ENCODE measurements around the gene SIT1. TPM values are rescaled to one million over a fixed set of nuclear protein-coding genes. Genes with fewer than 3 reads are reported as not detected.

Gene SIT1
- total and polyA plus RNA-seq, 4 donors, result 0.36 TPM; not detected in 3

- Histone ChIP-seq H3K9me3 (ENCODE audit: control insufficient read depth, insufficient read depth, low read length) (no peaks in the 10 kb centered on the region), H3K36me3 (ENCODE audit: control insufficient read depth, insufficient read depth, low read length) (peaks cover 18% of the 10 kb centered on the region), H3K27me3 (ENCODE audit: control insufficient read depth, insufficient read depth, low read length) (no peaks in the 10 kb centered on the region), H3K4me1 (ENCODE audit: control insufficient read depth, insufficient read depth, low read length) (peaks cover 12% of the 10 kb centered on the region), H3K27ac (ENCODE audit: low read depth, low read length) (no peak overlapping the region), H3K4me3 (ENCODE audit: low read depth, low read length) (no peak overlapping the region)
- no peak for DNase-seq (ENCODE audit: low read depth in 4 of 6, low spot score in 6 of 6)
- WGBS (ENCODE audit: insufficient coverage), result 87% methylated on average over 10 of the region's 10 CpGs
Measured at GRCh38 chr9:35682520-35683315, 32.0 kb upstream of the SIT1 start.

DNA sequence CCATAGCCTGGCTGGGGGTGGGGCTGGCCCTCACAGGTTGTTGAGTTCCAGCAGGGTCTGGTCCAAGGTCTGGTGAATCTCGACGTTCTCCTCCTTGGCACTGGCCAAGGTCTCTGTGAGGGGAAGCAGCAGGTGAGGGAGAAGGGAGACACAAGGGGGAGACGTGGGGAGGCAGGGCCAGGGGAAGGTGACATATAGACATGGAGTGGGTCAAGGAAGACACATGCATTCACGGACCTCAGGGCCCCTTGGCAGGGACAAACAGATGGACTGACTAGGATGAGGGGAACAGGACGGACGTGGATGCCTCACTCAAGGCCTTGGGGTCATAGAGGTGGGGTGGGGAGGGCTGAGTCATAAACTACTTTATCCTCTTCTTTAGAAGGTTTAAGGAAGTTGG lies 31.3 kb upstream of the SIT1 start:
- DNase-seq (ENCODE audit: low read depth in 4 of 6, low spot score in 6 of 6), result no peak
- Histone ChIP-seq H3K36me3 (ENCODE audit: control insufficient read depth, insufficient read depth, low read length) (peaks cover 18% of the 10 kb centered on the region), H3K27me3 (ENCODE audit: control insufficient read depth, insufficient read depth, low read length) (no peaks in the 10 kb centered on the region), H3K4me3 (ENCODE audit: low read depth, low read length) (no peak overlapping the region), H3K27ac (ENCODE audit: low read depth, low read length) (no peak overlapping the region), H3K4me1 (ENCODE audit: control insufficient read depth, insufficient read depth, low read length) (peaks cover 12% of the 10 kb centered on the region), H3K9me3 (ENCODE audit: control insufficient read depth, insufficient read depth, low read length) (no peaks in the 10 kb centered on the region)
- WGBS (ENCODE audit: insufficient coverage), result 87% methylated on average over 4 of the region's 6 CpGs

DNA sequence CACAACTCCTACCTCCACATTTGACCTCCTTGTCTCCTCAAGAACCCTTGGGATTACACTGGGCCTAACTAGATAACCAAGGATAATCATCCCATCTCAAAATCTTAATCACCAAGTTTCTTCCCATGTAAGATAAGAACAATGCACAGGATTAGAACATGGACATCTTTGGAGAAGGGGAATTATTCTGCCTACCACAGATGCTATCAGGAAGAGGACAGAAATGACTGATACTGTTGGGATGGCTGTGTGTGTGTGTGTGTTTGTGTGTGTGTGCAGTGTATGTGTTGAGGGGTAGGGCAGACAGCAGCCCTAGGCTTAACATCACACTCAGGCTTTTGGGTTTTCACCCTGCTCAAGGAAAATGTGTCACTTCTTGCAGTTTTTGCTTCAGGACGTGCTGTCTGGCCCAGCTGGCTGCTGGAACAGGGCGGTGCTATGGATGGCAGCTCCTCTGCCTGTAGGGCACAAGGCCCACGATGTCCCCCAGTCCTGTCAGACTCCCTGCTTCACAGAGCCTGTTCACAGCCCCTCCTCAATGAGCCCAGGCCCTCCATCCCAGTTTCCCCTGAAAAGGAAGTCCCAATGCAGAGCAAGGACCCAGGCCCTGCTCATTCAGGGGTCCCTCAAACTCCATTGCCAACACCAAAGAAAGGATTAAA lies 30.7 kb upstream of the SIT1 start:
- Histone ChIP-seq H3K27ac (ENCODE audit: low read depth, low read length) (no peak overlapping the region), H3K4me3 (ENCODE audit: low read depth, low read length) (no peak overlapping the region), H3K4me1 (ENCODE audit: control insufficient read depth, insufficient read depth, low read length) (peaks cover 9% of the 10 kb centered on the region), H3K27me3 (ENCODE audit: control insufficient read depth, insufficient read depth, low read length) (no peaks in the 10 kb centered on the region), H3K36me3 (ENCODE audit: control insufficient read depth, insufficient read depth, low read length) (peaks cover 18% of the 10 kb centered on the region), H3K9me3 (ENCODE audit: control insufficient read depth, insufficient read depth, low read length) (no peaks in the 10 kb centered on the region)
- 71% methylated on average over 3 of the region's 3 CpGs for WGBS (ENCODE audit: insufficient coverage)
- no peak for DNase-seq (ENCODE audit: low read depth in 4 of 6, low spot score in 6 of 6)

- WGBS (ENCODE audit: insufficient coverage), result 47% methylated on average over 14 of the region's 15 CpGs
Measured at GRCh38 chr9:35680331-35681105, 29.8 kb upstream of the SIT1 start.

DNA sequence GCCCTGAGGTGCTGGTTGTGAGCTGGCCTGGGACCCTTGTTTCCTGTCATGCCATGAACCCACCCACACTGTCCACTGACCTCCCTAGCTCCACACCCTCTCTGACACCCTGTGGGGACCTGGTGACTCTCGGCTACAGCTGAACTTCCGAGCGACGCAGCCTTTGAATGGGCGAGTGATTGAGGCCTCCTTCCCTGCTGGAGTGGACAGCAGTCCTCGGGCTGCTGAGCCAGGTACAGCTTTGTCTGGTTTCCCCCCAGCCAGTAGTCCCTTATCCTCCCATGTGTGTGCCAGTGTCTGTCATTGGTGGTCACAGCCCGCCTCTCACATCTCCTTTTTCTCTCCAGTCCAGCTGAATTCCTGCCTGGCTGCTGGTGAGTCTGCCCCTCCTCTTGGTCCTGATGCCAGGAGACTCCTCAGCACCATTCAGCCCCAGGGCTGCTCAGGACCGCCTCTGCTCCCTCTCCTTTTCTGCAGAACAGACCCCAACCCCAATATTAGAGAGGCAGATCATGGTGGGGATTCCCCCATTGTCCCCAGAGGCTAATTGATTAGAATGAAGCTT lies 29.1 kb upstream of the SIT1 start:
- H3K27ac ChIP-seq (ENCODE audit: low read depth, low read length), result no peak overlapping the region
- no peaks in the 10 kb centered on the region for H3K27me3 ChIP-seq (ENCODE audit: control insufficient read depth, insufficient read depth, low read length)
- H3K9me3 ChIP-seq (ENCODE audit: control insufficient read depth, insufficient read depth, low read length), result no peaks in the 10 kb centered on the region
- H3K4me3 ChIP-seq (ENCODE audit: low read depth, low read length), result no peak overlapping the region
- H3K4me1 ChIP-seq (ENCODE audit: control insufficient read depth, insufficient read depth, low read length), result peaks cover 13% of the 10 kb centered on the region
- DNase-seq (ENCODE audit: low read depth in 4 of 6, low spot score in 6 of 6), result no peak
- WGBS (ENCODE audit: insufficient coverage), result 79% methylated on average over 8 of the region's 8 CpGs
- peaks cover 10% of the 10 kb centered on the region for H3K36me3 ChIP-seq (ENCODE audit: control insufficient read depth, insufficient read depth, low read length)

More at GRCh38 chr9:35680331-35681105, 29.8 kb upstream of the SIT1 start:
- no peaks in the 10 kb centered on the region for H3K27me3 ChIP-seq (ENCODE audit: control insufficient read depth, insufficient read depth, low read length)
- no peak for DNase-seq (ENCODE audit: low read depth in 4 of 6, low spot score in 6 of 6)
- peaks cover 17% of the 10 kb centered on the region for H3K36me3 ChIP-seq (ENCODE audit: control insufficient read depth, insufficient read depth, low read length)
- H3K9me3 ChIP-seq (ENCODE audit: control insufficient read depth, insufficient read depth, low read length), result no peaks in the 10 kb centered on the region
- no peak overlapping the region for H3K27ac ChIP-seq (ENCODE audit: low read depth, low read length)
- peaks cover 9% of the 10 kb centered on the region for H3K4me1 ChIP-seq (ENCODE audit: control insufficient read depth, insufficient read depth, low read length)
- no peak overlapping the region for H3K4me3 ChIP-seq (ENCODE audit: low read depth, low read length)

DNA sequence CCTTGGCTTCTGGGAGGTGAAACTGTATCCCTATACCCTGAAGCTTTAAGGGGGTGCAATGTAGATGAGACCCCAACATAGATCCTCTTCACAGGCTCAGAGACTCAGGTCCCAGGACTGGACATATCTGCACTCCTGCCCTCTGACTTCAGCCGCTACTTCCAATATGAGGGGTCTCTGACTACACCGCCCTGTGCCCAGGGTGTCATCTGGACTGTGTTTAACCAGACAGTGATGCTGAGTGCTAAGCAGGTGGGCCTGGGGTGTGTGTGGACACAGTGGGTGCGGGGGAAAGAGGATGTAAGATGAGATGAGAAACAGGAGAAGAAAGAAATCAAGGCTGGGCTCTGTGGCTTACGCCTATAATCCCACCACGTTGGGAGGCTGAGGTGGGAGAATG lies 28.4 kb upstream of the SIT1 start:
- 100% methylated on average over 2 of the region's 5 CpGs for WGBS (ENCODE audit: insufficient coverage)
- H3K9me3 ChIP-seq (ENCODE audit: control insufficient read depth, insufficient read depth, low read length), result no peaks in the 10 kb centered on the region
- peaks cover 13% of the 10 kb centered on the region for H3K4me1 ChIP-seq (ENCODE audit: control insufficient read depth, insufficient read depth, low read length)
- DNase-seq (ENCODE audit: low read depth in 4 of 6, low spot score in 6 of 6), result no peak
- H3K27ac ChIP-seq (ENCODE audit: low read depth, low read length), result no peak overlapping the region
- H3K4me3 ChIP-seq (ENCODE audit: low read depth, low read length), result no peak overlapping the region
- no peaks in the 10 kb centered on the region for H3K27me3 ChIP-seq (ENCODE audit: control insufficient read depth, insufficient read depth, low read length)
- peaks cover 5% of the 10 kb centered on the region for H3K36me3 ChIP-seq (ENCODE audit: control insufficient read depth, insufficient read depth, low read length)

DNA sequence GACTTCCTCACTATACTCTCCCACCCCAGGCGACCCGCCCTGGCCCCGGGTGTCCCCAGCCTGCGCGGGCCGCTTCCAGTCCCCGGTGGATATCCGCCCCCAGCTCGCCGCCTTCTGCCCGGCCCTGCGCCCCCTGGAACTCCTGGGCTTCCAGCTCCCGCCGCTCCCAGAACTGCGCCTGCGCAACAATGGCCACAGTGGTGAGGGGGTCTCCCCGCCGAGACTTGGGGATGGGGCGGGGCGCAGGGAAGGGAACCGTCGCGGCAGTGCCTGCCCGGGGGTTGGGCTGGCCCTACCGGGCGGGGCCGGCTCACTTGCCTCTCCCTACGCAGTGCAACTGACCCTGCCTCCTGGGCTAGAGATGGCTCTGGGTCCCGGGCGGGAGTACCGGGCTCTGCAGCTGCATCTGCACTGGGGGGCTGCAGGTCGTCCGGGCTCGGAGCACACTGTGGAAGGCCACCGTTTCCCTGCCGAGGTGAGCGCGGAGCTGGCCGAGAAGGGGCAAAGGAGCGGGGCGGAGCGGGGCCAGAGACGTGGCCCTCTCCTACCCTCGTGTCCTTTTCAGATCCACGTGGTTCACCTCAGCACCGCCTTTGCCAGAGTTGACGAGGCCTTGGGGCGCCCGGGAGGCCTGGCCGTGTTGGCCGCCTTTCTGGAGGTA lies 25.1 kb upstream of the SIT1 start:
- peak in 4 of 6 donors; percentile 56 to 96 (median 77) for DNase-seq (ENCODE audit: low read depth in 4 of 6, low spot score in 6 of 6)
- WGBS (ENCODE audit: insufficient coverage), result 3% methylated on average over 51 of the region's 51 CpGs
- H3K36me3 ChIP-seq (ENCODE audit: control insufficient read depth, insufficient read depth, low read length), result no peaks in the 10 kb centered on the region
- H3K9me3 ChIP-seq (ENCODE audit: control insufficient read depth, insufficient read depth, low read length), result no peaks in the 10 kb centered on the region
- peak overlapping the region; percentile 7 for H3K27ac ChIP-seq (ENCODE audit: low read depth, low read length)
- no peaks in the 10 kb centered on the region for H3K27me3 ChIP-seq (ENCODE audit: control insufficient read depth, insufficient read depth, low read length)
- peak overlapping the region; percentile 62 for H3K4me3 ChIP-seq (ENCODE audit: low read depth, low read length)
- peaks cover 22% of the 10 kb centered on the region for H3K4me1 ChIP-seq (ENCODE audit: control insufficient read depth, insufficient read depth, low read length)

- no peaks in the 10 kb centered on the region for H3K36me3 ChIP-seq (ENCODE audit: control insufficient read depth, insufficient read depth, low read length)
- H3K27me3 ChIP-seq (ENCODE audit: control insufficient read depth, insufficient read depth, low read length), result no peaks in the 10 kb centered on the region
- peak in 1 of 6 donors; percentile 49 for DNase-seq (ENCODE audit: low read depth in 4 of 6, low spot score in 6 of 6)
- 26% methylated on average over 12 of the region's 13 CpGs for WGBS (ENCODE audit: insufficient coverage)
- no peaks in the 10 kb centered on the region for H3K9me3 ChIP-seq (ENCODE audit: control insufficient read depth, insufficient read depth, low read length)
- H3K4me1 ChIP-seq (ENCODE audit: control insufficient read depth, insufficient read depth, low read length), result peaks cover 22% of the 10 kb centered on the region
- H3K27ac ChIP-seq (ENCODE audit: low read depth, low read length), result no peak overlapping the region
- H3K4me3 ChIP-seq (ENCODE audit: low read depth, low read length), result peak overlapping the region; percentile 62
Measured at GRCh38 chr9:35675204-35675603, 24.5 kb upstream of the SIT1 start.

DNA sequence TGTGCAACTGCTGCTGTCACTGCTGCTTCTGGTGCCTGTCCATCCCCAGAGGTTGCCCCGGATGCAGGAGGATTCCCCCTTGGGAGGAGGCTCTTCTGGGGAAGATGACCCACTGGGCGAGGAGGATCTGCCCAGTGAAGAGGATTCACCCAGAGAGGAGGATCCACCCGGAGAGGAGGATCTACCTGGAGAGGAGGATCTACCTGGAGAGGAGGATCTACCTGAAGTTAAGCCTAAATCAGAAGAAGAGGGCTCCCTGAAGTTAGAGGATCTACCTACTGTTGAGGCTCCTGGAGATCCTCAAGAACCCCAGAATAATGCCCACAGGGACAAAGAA lies 23.3 kb upstream of the SIT1 start:
- Histone ChIP-seq H3K4me3 (ENCODE audit: low read depth, low read length) (no peak overlapping the region), H3K4me1 (ENCODE audit: control insufficient read depth, insufficient read depth, low read length) (peaks cover 22% of the 10 kb centered on the region), H3K9me3 (ENCODE audit: control insufficient read depth, insufficient read depth, low read length) (no peaks in the 10 kb centered on the region), H3K36me3 (ENCODE audit: control insufficient read depth, insufficient read depth, low read length) (no peaks in the 10 kb centered on the region), H3K27ac (ENCODE audit: low read depth, low read length) (no peak overlapping the region), H3K27me3 (ENCODE audit: control insufficient read depth, insufficient read depth, low read length) (no peaks in the 10 kb centered on the region)
- no peak for DNase-seq (ENCODE audit: low read depth in 4 of 6, low spot score in 6 of 6)
- whole genome bisulfite sequencing (ENCODE audit: insufficient coverage), result 71% methylated on average over 3 of the region's 3 CpGs

All from spinal cord (tissue), 10 donors.